OCI-LY3 (cell line): ENCODE data around the gene FMN1.

Experiments used
- H2AFZ ChIP-seq: fragments of 200-600, 300-600 bp; shearing (Covaris generic); 2 replicates; pipeline ENCODE4 v1.6.0; 2014; ENCODE audit warnings: antibody characterized with exemption, low read depth, low read length
- H3K27ac ChIP-seq: fragments of 200-600, 300-600 bp; sonication (generic); 2 replicates; pipeline ENCODE4 v1.5.1; 2014; ENCODE audit warnings: mild to moderate bottlenecking, low read length, moderate library complexity, mixed read lengths
- H3K27me3 ChIP-seq: fragments of 200-600, 300-600 bp; sonication (generic); 2 replicates; pipeline ENCODE4 v1.6.1; 2014; ENCODE audit warnings: low read depth, low read length, mixed read lengths
- H3K36me3 ChIP-seq: fragments of 200-600, 300-600 bp; sonication (generic); replicated peaks from 2 replicates; pipeline ENCODE3; 2014; ENCODE audit warnings: low read depth, low read length, mixed read lengths
- H3K4me1 ChIP-seq: fragments of 300-600, 200-600 bp; sonication (generic); 2 replicates; pipeline ENCODE4 v1.6.1; 2014; ENCODE audit warnings: low read length, mixed read lengths
- H3K4me2 ChIP-seq: fragments of 200-600, 300-600 bp; sonication (generic); 2 replicates; pipeline ENCODE4 v1.6.1; 2014; ENCODE audit warnings: low read length, mixed read lengths
- H3K4me3 ChIP-seq: fragments of 300-600, 200-600 bp; sonication (generic); 2 replicates; pipeline ENCODE4 v1.5.1; 2014; ENCODE audit warnings: antibody characterized with exemption, mild to moderate bottlenecking, low read length, moderate library complexity
- H3K79me2 ChIP-seq: fragments of 300-600, 200-600 bp; shearing (Covaris generic); 2 replicates; pipeline ENCODE4 v1.6.1; 2014; ENCODE audit warnings: mild to moderate bottlenecking, low read length, mixed read lengths
- H3K9ac ChIP-seq: fragments of 300-600, 200-600 bp; shearing (Covaris generic); 2 replicates; pipeline ENCODE4 v1.6.0; 2014; ENCODE audit warnings: mild to moderate bottlenecking, low read length, moderate library complexity
- H3K9me3 ChIP-seq: fragments of 200-600, 300-600 bp; shearing (Covaris generic); 2 replicates; pipeline ENCODE4 v1.6.1; 2014; ENCODE audit warnings: low read length, mixed read lengths; ENCODE audit not compliant: insufficient read depth
- H4K20me1 ChIP-seq: fragments of 200-600, 300-600 bp; sonication (generic); 2 replicates; pipeline ENCODE4 v1.6.1; 2016; ENCODE audit warnings: low read length, mixed read lengths; ENCODE audit not compliant: insufficient read depth
- CTCF ChIP-seq: fragments of 200-600, 300-600 bp; sonication (generic); IDR thresholded peaks from 2 replicates; pipeline ENCODE4 v1.5.1; 2014; ENCODE audit warnings: antibody characterized with exemption, low read length, low read depth
- EZH2phosphoT487 ChIP-seq: fragments of 200-600 bp; shearing (Covaris generic); IDR thresholded peaks from 2 replicates; pipeline ENCODE4 v1.6.1; 2018; ENCODE audit warnings: antibody characterized with exemption, mixed run types, low read depth

FMN1 gene

DNA sequence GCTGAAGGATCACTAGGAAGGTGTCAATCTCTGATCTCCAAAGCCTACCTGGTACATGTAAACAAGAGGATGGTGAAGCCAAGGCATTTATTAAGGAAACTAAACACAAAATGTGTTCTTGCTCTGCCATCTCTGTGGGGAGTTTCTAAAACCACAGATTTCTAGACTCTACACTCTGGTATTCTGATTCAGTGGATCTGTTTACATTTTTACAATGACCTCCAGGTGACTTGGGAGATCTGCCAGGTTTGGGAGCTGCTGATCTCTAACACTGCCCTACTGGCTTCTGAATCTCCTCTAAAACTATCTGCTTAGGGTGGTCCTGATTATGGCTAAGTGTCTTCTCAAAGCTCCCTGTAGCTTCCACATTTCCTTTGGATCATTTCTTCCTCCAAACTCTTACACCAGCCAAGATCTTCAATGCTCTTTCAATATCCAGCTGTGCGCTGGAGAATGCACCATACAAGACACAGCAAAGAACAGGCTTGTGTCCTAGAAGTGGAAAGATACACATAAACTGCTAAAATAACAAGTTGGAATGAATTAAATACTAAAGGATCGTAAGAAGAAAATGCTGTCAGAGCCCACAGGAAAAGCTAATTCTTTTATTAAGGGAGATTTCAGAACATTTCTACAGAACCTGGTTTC is 404.0 kb downstream of the FMN1 start:
- no peak overlapping the region for H3K4me2 ChIP-seq
- H3K27ac ChIP-seq = no peak overlapping the region
- H3K27me3 ChIP-seq = peaks cover 21% of the 10 kb centered on the region
- H3K4me1 ChIP-seq = no peaks in the 10 kb centered on the region
- no peaks in the 10 kb centered on the region for H3K9me3 ChIP-seq
- no peaks in the 10 kb centered on the region for H3K79me2 ChIP-seq
- no peak overlapping the region for H2AFZ ChIP-seq
- H4K20me1 ChIP-seq = no peaks in the 10 kb centered on the region
- TF ChIP-seq CTCF (no peak), EZH2phosphoT487 (no peak)
- H3K4me3 ChIP-seq = no peak overlapping the region
- no peak overlapping the region for H3K9ac ChIP-seq
- no peaks in the 10 kb centered on the region for H3K36me3 ChIP-seq

- Histone ChIP-seq H3K36me3 (no peaks in the 10 kb centered on the region), H3K9me3 (no peaks in the 10 kb centered on the region), H3K9ac (no peak overlapping the region), H3K79me2 (no peaks in the 10 kb centered on the region), H3K4me3 (no peak overlapping the region), H3K27me3 (peaks cover 37% of the 10 kb centered on the region), H3K4me2 (no peak overlapping the region), H3K4me1 (no peaks in the 10 kb centered on the region), H2AFZ (no peak overlapping the region), H3K27ac (no peak overlapping the region), H4K20me1 (no peaks in the 10 kb centered on the region)
- TF ChIP-seq CTCF (no peak), EZH2phosphoT487 (no peak)
Observed at GRCh38 chr15:32787949-32788348, 406.6 kb downstream of the FMN1 start.

DNA sequence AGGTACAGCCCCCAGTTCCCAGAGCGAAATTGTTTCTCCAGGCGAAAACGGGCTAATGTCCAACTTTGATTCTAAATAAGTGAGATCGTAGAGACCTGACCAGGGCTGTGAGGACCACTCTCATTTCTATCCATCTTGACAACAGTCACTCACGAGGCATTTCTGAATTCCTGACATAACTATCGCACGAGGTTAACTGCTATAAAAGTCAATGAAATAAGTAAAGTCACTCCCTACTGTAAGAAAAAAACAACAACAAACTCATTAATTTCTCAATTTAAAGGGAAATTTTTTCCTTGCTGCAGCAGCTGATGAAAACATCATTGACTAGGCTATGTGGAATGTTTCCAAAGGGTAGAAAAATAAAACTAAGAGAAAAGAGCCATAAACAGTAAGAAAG is 407.6 kb downstream of the FMN1 start:
- no peaks in the 10 kb centered on the region for H3K36me3 ChIP-seq
- no peak overlapping the region for H3K27ac ChIP-seq
- peaks cover 43% of the 10 kb centered on the region for H3K27me3 ChIP-seq
- no peaks in the 10 kb centered on the region for H3K79me2 ChIP-seq
- no peak overlapping the region for H3K4me3 ChIP-seq
- no peaks in the 10 kb centered on the region for H3K4me1 ChIP-seq
- no peaks in the 10 kb centered on the region for H4K20me1 ChIP-seq
- no peak overlapping the region for H2AFZ ChIP-seq
- H3K9me3 ChIP-seq = no peaks in the 10 kb centered on the region
- H3K4me2 ChIP-seq = no peak overlapping the region
- no peak overlapping the region for H3K9ac ChIP-seq
- TF ChIP-seq CTCF (no peak), EZH2phosphoT487 (no peak)

DNA sequence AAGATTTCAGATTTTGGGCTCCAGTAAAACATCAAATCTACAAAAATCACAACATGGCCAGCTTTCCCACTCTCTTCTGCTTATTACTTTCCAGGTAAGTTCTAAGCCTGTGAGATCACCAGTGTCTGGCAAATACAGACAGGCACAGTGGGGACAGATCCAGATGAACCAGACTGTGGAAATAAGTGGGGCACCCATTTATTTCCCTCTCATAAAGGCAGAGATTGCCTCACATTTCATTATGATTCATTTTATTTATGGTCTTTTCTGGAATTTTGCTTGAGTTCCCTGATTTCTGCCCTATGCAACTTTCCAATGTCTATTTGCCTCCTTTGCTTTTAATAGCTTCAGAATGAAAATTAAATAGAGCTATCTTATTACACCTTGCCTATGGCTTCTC is 409.9 kb downstream of the FMN1 start:
- no peak overlapping the region for H2AFZ ChIP-seq
- no peaks in the 10 kb centered on the region for H3K36me3 ChIP-seq
- TF ChIP-seq CTCF (no peak), EZH2phosphoT487 (no peak)

More for the DNA sequence above, 409.9 kb downstream of the FMN1 start:
- no peak overlapping the region for H3K4me2 ChIP-seq
- H3K4me1 ChIP-seq = no peaks in the 10 kb centered on the region
- no peaks in the 10 kb centered on the region for H3K9me3 ChIP-seq
- no peaks in the 10 kb centered on the region for H3K79me2 ChIP-seq
- no peak overlapping the region for H3K27ac ChIP-seq
- peaks cover 55% of the 10 kb centered on the region for H3K27me3 ChIP-seq
- no peaks in the 10 kb centered on the region for H4K20me1 ChIP-seq
- H3K9ac ChIP-seq = no peak overlapping the region
- no peak overlapping the region for H3K4me3 ChIP-seq
